Esophagus squamous epithelium (tissue), 4 donors: ENCODE data around the gene RPS2.

Source experiments
- POLR2A ChIP-seq, 4 donors: fragments of 450-650 bp; IDR thresholded peaks; one replicate each; pipeline ENCODE4 v1.6.1; 2017; ENCODE audit warnings: antibody characterized with exemption in 4 of 4, mild to moderate bottlenecking in 4 of 4, moderate library complexity in 3 of 4
- TF ChIP-seq, protein P1 (sequence below), 6 experiments: fragments of 450-650 bp in 4 of 6; fragments of 200-600 bp in 2 of 6; sonication (generic) in 2 of 6; IDR thresholded peaks; one replicate each; pipeline ENCODE4 v1.5.1; 2016 to 2019; ENCODE audit warnings: antibody characterized with exemption in 6 of 6, mild to moderate bottlenecking in 4 of 6, moderate library complexity in 4 of 6

DNA sequence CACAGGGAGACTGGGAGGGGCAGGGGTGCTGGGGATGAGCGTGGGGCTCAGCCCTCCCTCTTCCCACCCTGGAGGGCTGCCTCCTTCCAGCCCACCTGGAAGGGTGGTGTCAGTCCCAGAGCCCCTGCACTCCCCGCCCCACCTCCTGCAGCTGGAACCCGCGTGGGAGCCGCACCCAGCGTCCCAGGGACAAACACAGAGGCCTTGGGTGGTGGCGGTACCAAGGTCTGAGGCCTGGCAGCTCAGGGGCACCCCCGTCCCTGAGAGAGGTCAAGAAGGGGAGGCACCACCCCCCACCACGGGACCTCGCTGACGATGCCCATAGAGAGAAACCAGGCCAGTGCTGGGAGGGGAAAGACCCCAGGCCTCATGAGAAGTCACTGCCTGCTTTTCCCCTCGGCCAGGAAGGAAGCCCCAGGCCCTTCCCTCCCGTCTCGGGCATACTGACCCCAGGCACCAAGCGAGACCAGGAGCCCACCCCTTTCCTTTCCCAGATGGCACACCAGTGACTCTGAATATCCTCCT lies 50.5 kb downstream of the RPS2 start:
- TF ChIP-seq, protein P1, sequence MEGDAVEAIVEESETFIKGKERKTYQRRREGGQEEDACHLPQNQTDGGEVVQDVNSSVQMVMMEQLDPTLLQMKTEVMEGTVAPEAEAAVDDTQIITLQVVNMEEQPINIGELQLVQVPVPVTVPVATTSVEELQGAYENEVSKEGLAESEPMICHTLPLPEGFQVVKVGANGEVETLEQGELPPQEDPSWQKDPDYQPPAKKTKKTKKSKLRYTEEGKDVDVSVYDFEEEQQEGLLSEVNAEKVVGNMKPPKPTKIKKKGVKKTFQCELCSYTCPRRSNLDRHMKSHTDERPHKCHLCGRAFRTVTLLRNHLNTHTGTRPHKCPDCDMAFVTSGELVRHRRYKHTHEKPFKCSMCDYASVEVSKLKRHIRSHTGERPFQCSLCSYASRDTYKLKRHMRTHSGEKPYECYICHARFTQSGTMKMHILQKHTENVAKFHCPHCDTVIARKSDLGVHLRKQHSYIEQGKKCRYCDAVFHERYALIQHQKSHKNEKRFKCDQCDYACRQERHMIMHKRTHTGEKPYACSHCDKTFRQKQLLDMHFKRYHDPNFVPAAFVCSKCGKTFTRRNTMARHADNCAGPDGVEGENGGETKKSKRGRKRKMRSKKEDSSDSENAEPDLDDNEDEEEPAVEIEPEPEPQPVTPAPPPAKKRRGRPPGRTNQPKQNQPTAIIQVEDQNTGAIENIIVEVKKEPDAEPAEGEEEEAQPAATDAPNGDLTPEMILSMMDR (IDR thresholded peaks at IDR 0.05): no peak
- TF ChIP-seq POLR2A (IDR thresholded peaks at IDR 0.05): no peak
